SK-N-DZ (cell line): ENCODE measurements around the gene SCLT1.
A peak's percentile ranks its signal among the peaks of the same experiment; 100 is the strongest.
"Not testable (repeated sequence)": the region's sequence is repeated elsewhere in the genome, so short reads cannot be mapped to it uniquely, and the experiment has no call there.

ENCODE experiments used
- DNase-seq: peaks from one replicate; pipeline ENCODE4 v3.0.0-alpha.2; 2015; ENCODE audit warnings: low spot score

The SCLT1 gene

GRCh38 chr4:129077326-129077725 is 16.0 kb downstream of the SCLT1 start:
- DNase-seq, result no peak

DNA sequence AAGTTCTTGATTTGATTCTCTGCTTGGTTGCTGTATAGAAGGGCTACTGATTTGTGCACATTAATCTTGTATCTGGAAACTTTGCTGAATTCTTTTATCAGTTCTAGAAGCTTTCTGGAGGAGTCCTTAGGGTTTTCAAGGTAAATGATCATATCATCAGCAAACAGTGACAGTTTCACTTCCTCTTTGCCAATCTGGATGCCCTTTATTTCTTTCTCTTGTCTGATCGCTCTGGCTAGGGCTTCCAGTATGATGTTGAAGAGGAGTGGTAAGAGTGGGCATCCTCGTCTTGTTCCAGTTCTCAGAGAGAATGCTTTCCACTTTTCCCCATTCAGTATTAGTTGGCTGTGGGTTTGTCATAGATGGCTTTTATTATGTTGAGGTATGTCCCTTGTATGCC is 23.8 kb downstream of the SCLT1 start:
- DNase-seq, result not testable (repeated sequence)

DNA sequence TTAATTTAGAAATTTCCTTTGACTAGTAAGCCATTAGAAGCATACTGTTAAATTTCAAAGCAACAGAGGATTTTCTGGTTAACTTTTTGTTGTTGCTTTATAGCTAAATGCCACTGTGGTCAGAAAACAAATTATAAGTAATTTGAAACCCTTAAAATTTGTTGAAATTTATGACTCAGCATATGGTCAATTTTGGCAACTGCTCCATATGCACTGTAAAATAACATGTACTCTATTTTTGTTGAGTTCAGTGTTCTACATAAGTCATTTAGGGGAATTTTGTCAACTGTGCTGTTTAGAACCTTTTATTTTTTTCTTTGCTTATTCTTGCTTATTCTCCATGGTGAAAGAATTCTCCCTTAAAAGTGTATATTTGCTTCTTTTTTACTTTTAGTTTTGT is 28.6 kb downstream of the SCLT1 start:
- DNase-seq, result no peak

- no peak for DNase-seq
Observed at GRCh38 chr4:129063640-129064039, 29.7 kb downstream of the SCLT1 start.

- DNase-seq, result no peak
Observed at GRCh38 chr4:129062580-129062979, 30.8 kb downstream of the SCLT1 start.

DNA sequence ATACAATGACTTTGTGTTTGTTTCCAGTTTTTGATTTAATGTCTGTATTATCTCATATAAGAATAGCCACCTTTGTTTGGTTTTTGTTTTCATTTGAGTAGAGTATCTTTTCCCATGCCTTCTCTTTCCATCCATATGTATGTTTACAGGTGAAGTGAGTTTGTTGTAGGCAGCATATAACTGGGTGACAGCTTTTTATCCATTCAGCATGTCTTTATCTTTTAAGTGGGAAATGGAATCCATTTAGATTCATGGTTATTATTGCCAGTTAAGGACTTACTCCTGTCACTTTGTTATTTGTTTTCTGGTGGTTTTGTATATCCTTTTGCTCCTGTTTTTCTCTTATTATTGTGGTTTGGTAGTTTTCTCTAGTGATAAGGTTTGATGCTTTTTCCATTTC is 34.3 kb downstream of the SCLT1 start:
- no peak for DNase-seq

DNA sequence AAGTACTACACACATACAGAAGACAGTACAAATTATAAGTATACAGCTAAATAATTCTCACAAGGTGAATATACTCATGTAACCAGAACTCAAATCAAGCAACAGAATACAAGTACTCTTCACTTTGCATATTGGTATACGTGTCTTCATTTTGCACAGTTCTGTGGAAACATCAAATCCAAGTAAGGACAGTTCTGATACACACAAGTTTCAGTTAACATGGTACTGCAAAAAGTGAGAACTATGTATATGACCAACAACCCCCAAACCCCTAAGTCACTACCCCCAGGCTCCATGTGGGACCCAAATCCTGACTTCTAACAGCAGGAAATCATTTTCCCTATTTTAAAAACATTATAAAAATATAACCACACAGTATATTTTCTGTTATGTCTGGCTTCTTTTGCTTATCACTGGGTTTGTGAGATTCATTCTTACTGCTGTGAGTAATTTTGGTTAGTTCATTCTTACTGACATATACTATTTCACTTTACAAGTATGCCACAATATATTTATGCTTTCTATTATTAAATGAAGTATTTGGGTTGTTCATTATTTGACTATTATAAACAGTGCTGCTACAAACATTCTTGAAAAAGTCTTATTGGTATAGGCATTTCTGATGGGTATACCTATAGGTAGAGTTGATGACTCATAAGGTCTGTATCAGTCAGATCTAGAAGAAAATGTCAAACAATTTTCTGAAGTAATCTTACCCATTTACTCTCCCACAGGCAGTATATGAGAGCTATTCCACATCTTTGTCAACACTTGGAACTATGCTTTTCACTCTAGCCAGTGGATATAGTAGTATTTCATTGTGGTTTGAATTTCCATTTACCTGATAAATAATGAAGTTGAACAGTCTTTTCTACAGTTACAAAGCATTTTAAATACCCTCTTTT is 47.0 kb downstream of the SCLT1 start:
- DNase-seq, result no peak

DNA sequence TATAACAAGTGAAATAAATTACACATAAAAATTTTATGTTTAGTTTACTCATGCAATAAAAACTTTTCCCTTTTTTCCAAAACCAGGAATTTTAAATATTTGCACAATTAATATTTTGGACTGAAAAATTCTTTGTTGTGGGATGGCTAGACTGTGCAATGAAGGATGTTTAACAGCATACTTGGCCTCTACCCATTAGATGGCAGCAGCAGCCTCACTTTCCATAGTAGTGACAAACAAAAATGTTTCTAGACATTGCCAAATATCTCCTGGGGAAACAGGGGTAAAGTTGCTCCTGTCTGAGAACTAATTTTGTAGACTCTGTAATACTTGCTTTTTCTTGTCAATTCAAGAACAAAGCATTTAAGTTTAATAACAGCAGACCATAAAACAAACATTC is 49.8 kb downstream of the SCLT1 start:
- no peak for DNase-seq

DNA sequence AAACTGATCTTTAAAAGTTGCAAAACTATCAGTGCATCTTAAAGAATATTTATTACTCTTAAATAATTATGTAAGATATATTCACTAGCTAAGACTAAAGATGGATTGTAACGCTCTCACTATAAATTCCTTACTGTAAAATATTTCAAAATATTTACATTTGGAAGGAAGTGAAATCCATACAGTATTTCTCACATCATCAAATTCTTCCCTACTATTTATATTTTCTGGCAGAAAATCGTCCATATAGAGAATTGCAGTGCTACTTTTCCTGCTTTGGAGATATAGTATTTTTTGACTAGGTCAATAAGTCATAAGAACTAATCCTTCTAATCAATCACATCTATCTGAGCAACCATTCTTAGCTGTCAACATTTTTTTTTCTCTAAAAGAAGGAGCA is 52.9 kb downstream of the SCLT1 start:
- no peak for DNase-seq

- no peak for DNase-seq
Observed at GRCh38 chr4:129037093-129037492, 56.2 kb downstream of the SCLT1 start.

GRCh38 chr4:129014566-129015509 is 78.5 kb downstream of the SCLT1 start:
- no peak for DNase-seq

DNA sequence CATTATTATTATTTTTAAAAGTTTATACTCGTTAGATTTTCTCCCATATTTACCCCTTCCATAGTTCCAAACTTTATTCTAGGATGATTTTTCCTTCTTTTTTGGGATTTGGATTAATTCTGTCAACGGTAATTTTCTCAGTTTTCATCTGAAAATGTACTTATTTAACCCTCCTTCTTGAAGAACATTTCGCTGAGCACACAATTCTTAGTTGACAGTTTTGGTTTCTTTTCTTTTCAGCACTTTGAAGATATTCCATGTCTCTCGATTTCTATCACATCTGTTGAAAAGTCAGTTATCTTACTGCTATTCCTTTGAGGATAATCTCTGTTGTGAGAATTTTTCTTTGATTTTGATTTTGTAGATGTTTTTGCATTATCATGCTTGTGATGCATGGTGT is 85.2 kb downstream of the SCLT1 start:
- DNase-seq, result no peak

GRCh38 chr4:128986908-128987307 is 106.4 kb downstream of the SCLT1 start:
- DNase-seq, result no peak

DNA sequence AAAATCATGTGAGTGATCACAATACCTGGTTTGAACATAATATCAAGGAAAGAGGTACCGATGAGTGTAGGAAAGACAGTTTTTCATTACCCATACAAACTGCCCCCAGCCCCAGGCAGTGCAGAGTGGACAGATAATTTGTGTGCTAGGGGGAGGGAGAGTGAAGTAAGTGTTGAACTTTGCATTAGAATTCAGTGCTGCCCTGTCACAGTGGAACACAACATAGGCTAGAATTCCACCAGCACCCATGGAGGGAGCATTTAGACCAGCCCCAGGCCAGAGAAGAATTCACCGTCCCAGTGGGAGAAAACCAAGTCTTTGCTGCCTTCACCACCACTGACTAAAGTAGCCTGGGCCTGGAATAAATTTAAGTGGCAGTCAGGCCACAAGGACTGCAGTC is 107.3 kb downstream of the SCLT1 start:
- no peak for DNase-seq

- no peak for DNase-seq
Observed at GRCh38 chr4:128983771-128984485, 109.4 kb downstream of the SCLT1 start.

DNA sequence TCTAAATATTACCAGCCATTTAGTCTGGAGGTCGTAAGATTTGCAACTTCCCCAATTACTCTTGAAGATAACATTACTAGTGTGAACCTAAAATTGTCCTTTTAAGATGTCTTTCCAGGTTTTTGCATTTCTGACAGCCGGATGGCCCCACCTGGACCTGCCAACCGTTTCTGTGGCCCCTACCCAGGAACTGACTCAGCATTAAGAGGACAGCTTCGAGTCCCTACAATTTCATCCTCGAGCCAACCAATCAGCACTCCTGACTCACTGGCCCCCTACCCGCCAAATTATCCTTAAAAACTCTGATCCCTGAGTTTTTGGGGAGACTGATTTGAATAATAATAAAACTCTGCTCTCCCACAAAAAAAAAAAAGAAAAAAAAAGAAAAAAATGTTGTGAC is 112.0 kb downstream of the SCLT1 start:
- DNase-seq, result no peak

DNA sequence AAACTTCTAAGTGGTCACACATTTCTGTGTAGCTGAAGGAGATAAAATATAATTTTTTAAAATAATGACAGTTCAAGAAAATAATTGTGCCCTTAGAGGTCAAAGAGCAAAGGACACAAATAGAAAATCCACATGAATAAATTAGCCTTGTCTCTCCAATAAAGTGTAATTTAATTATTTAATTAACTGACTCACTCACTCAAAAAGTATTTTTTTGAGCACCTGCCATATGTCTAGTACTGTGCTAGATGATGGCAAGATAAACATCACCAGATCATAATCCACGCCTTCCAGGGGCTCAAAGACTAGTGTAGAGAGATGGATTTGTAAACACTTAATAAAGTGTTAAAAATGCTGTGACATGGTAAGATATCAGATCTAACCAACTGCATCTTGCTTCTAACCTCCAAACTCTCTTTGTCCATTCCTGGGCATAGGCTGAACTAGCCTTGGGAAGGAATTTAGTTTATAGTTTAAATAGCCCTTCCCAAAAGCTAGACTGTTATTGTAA is 112.5 kb downstream of the SCLT1 start:
- peak; percentile 1 for DNase-seq

GRCh38 chr4:128979934-128980333 is 113.4 kb downstream of the SCLT1 start:
- no peak for DNase-seq

GRCh38 chr4:128978985-128979384 is 114.4 kb downstream of the SCLT1 start:
- no peak for DNase-seq

DNA sequence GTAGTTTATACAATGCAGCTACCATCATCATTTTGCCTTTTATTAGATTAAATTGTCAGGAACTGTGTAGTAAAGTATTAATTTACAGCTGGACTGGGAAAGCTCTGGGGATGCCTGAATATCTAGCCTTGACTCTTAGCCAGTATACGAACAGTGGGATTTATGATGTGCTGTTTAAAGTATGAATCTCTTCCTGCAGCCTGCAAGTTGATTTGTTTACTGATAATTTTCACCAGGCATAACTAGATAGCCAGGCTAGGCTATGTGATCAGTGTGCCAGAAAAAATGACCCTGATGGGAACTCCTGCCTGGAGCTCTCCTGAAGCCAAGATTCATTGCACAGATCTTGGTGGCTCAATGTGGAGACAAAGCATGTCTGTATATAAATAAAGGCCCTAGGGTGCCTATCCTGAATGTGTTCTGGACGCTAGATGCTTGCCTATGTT is 119.2 kb downstream of the SCLT1 start:
- DNase-seq, result peak; percentile 15

- no peak for DNase-seq
Observed at GRCh38 chr4:128973384-128973783, 120.0 kb downstream of the SCLT1 start.

GRCh38 chr4:128961405-128961804 is 131.9 kb downstream of the SCLT1 start:
- no peak for DNase-seq
